ENCODE data around the gene ZC3H6.
"Not testable (repeated sequence)": the region's sequence is repeated elsewhere in the genome, so short reads cannot be mapped to it uniquely, and the experiment has no call there.

Gene ZC3H6

DNA sequence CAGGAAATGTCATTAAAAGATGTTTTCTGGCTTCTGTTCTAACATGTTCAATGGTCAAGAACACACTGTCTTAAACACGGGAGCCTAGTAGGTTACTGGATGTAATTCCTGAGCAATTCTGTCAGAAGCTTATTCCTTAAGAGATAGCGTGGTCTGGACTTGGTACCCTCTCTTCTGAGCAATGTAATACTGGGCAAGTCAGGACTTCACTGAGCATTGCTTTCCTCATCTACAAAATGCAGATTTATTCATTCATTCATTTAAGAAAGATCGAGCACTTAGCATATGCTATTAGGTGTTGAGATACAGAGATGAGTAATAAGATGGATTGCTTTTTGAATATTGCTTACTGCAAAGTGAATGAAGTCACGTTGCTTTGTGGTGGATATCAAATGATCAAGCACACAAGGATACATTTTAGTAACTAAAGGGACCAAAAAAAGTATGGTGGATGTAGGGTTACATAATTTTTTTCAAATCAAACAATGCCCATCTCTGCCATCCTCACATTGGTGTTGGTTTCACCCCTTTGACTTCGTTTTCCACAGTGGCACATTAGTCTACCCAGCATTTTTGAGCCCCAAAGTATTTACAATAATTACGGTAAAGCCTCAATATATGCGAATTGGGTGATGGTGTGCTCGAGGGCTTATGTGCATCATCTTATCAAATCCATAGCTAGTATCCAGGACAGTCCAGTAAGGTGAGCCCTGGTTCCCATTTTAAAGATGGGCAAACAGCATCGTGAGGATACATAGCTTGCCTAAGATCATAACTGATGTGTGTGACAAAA is 65.3 kb downstream of the ZC3H6 start:
- DNase-seq = no peak

DNA sequence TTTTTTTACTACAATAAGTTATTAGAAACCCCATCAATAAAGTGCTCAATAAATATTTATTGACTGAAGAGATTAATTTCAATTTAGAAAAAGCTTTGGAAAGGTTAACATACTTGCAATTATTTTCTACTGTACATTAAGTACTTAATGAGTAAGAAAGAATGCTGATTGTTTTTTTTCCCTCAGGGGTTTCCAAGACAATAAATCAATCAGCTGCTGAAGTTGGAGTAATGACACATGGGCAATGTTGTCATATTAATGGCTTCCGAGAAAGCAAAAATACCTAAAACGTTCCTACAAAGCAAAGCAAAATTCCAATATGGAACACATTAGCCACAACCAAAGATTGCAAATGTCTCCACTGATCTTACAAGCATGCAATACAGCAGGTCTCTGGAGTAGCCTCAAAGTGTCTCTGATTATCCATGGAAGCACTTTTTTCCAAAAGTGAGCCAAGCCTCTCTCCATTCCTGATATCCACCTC is 66.7 kb downstream of the ZC3H6 start:
- DNase-seq = no peak

DNA sequence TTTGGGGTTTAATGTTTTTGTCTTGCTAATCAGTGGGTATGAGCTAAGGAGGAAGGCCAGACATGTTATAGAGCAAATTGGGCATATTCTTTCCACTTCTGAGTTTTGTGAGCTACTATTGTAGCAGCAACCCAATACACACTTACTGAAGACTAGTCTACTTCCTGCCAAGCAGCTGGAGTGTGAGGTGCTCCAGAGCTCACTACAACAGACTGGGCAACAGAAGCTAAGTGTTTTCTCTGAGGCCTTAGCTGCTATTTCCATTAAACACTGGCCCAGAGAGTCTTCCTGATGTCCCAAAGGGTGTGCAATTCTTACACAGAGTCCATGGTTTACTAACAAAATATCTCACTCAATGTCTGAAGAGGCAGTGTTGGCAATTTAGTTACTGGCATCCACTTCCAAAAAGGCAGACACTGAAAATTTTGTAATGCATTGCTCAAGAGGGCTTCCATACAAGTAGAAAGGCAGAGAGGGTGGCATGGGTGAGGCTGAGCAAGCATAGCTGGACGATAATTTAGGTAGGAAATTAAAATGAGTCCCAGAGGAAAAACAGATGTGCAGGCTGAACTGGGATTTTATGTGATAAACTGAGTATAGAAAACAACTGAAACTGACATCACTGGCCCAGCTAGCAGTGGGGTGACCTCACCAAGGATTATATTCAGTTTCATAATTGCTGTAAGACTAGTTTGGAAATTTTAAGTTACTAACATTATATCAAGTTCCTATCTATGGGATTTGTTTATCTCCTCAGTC is 68.6 kb downstream of the ZC3H6 start:
- no peak for DNase-seq

DNA sequence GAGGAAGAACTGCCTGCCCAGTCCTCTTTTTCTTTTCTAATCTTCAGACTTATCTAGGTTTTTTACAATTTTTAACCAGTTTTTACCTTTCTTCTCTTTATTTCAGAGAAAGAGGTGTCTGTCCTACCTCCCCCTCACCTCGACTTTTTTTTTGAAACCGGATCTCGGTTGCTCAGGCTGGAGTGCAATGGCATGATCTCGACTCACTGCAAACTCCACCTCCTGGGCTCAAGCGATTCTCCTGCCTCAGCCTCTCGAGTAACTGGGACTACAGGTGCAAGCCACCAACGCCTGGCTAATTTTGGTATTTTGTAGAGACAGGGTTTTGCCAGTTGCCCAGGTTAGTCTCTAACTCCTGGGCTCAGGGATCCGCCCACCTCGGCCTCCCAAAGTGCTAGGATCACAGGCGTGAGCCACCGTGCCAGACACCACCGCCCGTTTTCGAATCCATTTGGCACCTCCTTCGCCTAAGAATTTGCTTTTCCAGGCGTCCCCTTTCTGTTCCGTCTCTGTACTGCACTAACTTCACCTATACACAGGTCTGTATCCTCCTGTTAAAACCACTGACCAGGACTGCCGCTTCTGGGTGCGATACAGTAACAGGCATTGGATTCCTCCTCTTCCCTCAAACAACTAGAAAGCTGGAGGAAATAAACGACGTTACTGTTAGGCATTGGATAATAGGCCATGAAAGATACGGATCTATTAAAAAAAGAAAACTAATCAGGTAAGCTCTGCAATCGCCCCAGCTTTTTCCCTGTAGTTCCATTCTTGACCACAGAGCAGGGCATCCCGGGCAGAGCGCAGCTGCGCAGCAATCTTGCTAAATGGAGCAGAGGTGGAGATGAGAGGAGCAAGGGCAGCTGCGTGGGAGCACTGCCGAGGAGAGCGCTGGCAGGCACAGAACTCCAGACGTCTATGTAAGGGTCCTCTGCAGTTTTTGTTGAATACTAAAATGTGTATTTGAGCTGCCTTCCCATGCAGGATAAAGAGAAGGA is 69.9 kb downstream of the ZC3H6 start:
- no peak for DNase-seq

DNA sequence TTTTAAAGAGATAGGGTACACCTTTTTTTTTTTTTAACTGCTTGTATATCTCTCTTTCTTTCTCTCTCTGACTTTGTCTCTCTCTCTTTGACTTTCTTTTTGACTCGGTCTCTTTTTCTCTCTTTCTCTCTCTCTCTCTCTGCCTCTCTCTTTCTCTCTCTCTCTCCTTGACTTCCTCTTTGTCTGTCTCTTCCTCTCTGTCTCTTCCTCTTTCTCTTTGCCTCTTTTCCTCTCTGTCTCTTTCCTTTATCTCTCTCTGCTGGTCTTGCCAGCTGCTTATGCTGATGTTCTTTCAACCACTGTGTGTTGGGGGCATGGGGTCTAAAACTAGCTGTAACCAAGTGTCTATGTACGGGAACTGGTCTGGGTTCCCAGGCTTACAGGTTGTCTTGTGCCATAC is 76.9 kb downstream of the ZC3H6 start:
- not testable (repeated sequence) for DNase-seq

DNA sequence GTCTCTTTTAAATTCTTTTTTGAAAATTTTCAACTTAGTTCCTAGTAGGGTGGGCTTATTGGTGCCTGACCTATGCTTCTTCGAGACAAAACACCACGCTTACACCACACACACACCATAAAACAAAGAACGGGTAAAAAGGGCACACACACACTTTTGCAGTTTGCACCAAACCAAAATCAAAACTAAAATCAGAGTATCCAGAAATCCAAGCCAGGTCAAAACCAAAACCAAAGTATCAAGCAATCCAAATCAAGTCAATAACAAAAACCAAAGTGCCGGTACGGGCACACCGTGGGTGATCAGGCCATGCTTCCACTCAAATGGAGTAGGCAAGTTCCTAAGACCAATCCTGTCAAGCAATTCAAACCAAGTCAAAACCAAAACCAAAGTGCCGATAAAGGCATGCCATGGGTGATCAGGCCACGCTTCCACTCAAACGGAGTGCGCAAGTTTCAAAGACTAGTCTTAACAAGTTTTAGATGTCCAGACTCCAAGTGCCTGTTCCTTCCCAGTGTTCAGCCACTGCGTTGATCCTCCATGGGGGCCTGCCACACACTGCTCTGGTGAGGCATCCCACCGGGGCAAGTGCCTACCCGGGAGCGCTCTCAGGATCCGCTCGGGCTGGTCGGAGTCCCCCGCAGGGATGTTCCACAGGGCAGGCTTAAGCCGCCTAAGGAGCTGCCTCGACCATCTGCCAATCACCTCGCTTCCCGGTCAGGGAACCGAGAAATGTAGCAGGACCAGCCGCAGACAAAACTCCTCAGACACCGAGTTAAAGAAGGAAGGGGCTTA is 77.6 kb downstream of the ZC3H6 start:
- not testable (repeated sequence) for DNase-seq

DNA sequence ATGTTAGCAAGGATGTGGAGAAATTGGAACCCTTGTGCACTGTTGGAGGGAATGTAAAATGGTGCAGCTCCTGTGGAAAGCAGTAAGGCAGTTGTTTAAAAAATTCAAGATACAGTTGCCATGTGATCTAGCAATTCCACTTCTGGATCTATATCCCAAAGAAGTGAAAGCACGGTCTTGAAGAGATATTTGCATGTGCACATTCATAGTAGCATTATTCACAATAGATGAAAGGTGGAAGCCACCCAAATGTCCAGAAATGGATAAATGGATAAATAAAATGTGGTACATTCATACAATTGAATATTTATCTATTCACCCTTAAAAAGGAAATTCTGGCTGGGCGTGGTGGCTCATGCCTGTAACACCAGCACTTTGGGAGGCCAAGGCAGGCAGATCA is 78.9 kb downstream of the ZC3H6 start:
- not testable (repeated sequence) for DNase-seq

DNA sequence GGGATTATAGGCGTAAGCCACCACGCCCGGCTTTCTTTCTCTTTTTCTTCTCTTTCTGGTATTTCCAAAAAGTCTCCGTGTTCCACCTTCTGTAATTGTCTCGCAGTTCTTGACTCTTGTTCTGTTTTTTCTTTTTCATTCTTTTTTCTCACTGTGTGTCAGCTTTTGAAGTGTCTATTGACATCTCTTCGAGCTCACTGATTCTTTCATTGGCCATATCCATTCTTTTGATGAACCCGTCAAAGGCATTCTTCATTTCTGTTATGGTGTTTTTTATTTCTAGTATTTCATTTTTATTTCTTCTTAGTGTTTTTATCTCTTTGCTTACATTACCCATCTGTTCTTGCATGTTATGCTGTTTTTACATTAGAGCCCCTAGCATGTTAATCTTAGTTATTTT is 84.7 kb downstream of the ZC3H6 start:
- not testable (repeated sequence) for DNase-seq

Data from NCI-H2081 treated with DMSO at 0.1 percent for 48 hours (cell line).